Endothelial cell of umbilical vein (primary cell): Measurements from ENCODE around the gene AMFR. TPM values are rescaled to one million over a fixed set of nuclear protein-coding genes. Genes with fewer than 3 reads are reported as not detected.

ENCODE experiments used
- BruUV-seq: library from RNA; stranded (reverse); fragments of 400-500 nt; replicated peaks from 2 replicates; lab custom pipeline; 2021; lab: Mats Ljungman, UMichigan
- CTCF ChIA-PET: fragments of 300-600, 350-600 bp; sonication (Branson Sonifier 250); formaldehyde crosslinking; loops from one replicate; lab custom pipeline; 2021; ENCODE audit warnings: antibody characterized with exemption, inconsistent platforms; lab: Charles Lee
- POLR2A ChIA-PET: fragments of 300-600, 350-600 bp; sonication (Branson Sonifier 250); formaldehyde crosslinking; loops from one replicate; lab custom pipeline; 2021; ENCODE audit warnings: antibody characterized with exemption, inconsistent platforms; lab: Charles Lee
- DNase-seq: peaks from one replicate; pipeline ENCODE4 v3.0.0-alpha.2; 2011; ENCODE audit warnings: low read depth, low spot score
- FAIRE-seq: peaks from 2 replicates; lab custom pipeline; 2011; peaks lifted over from hg19 to GRCh38; lab: Jason Lieb, UNC
- H2AFZ ChIP-seq: 2 replicates; pipeline ENCODE4 v1.6.0; 2012; ENCODE audit warnings: low read depth, low read length, control low read depth, inconsistent platforms
- H3K27ac ChIP-seq: 2 replicates; pipeline ENCODE4 v1.5.1; 2011; ENCODE audit warnings: low read depth, mild to moderate bottlenecking, control low read depth, low read length, moderate library complexity; ENCODE audit not compliant: insufficient read depth
- H3K27me3 ChIP-seq, 2 experiments: 2 replicates each; pipeline versions ENCODE4 v1.6.0 to v1.6.1; 2011; ENCODE audit warnings: low read length in 2 of 2, mixed read lengths in 1 of 2; ENCODE audit not compliant: control insufficient read depth in 2 of 2, insufficient read depth in 2 of 2
- H3K36me3 ChIP-seq, 2 experiments: 2 replicates in 1 of 2; 3 replicates in 1 of 2; pipeline ENCODE4 v1.5.1; 2011; ENCODE audit warnings: low read length in 2 of 2, mild to moderate bottlenecking in 1 of 2, moderate library complexity in 1 of 2; ENCODE audit not compliant: control insufficient read depth in 2 of 2, insufficient read depth in 2 of 2; ENCODE audit errors: extremely low read depth in 1 of 2
- H3K4me1 ChIP-seq: 3 replicates; pipeline ENCODE4 v1.5.1; 2011; ENCODE audit warnings: mild to moderate bottlenecking, low read length; ENCODE audit not compliant: control insufficient read depth, insufficient read depth; ENCODE audit errors: extremely low read depth
- H3K4me2 ChIP-seq: 2 replicates; pipeline ENCODE4 v1.6.1; 2011; ENCODE audit warnings: low read length, control low read depth, mixed read lengths; ENCODE audit not compliant: insufficient read depth
- H3K4me3 ChIP-seq, 3 experiments: fragments of 200-600 bp in 1 of 3; sonication (generic), shearing (Covaris generic) in 1 of 3; replicated peaks in 1 of 3; 2 replicates each; pipeline ENCODE4 v1.5.1; 2011 to 2016; ENCODE audit warnings: control low read depth in 3 of 3, low read length in 3 of 3, mild to moderate bottlenecking in 2 of 3, inconsistent platforms in 1 of 3, low read depth in 1 of 3, moderate library complexity in 1 of 3; ENCODE audit not compliant: insufficient read depth in 1 of 3
- H3K79me2 ChIP-seq: 2 replicates; pipeline ENCODE4 v1.6.0; 2012; ENCODE audit warnings: low read length, inconsistent platforms; ENCODE audit not compliant: control insufficient read depth, insufficient read depth
- H3K9ac ChIP-seq: replicated peaks from 2 replicates; pipeline ENCODE3; 2011; ENCODE audit warnings: low read length, control low read depth; ENCODE audit not compliant: insufficient read depth; ENCODE audit errors: extremely low read depth
- H3K9me1 ChIP-seq: replicated peaks from 3 replicates; pipeline ENCODE4 v1.6.0; 2011; ENCODE audit warnings: mild to moderate bottlenecking, low read length; ENCODE audit not compliant: control insufficient read depth, insufficient read depth; ENCODE audit errors: extremely low read depth
- H3K9me3 ChIP-seq: replicated peaks from 2 replicates; pipeline ENCODE4 v1.5.1; 2012; ENCODE audit warnings: low read length, inconsistent platforms; ENCODE audit not compliant: control insufficient read depth, insufficient read depth
- H4K20me1 ChIP-seq: replicated peaks from 2 replicates; pipeline ENCODE3; 2011; ENCODE audit warnings: mild to moderate bottlenecking, low read length; ENCODE audit not compliant: control insufficient read depth, insufficient read depth; ENCODE audit errors: extremely low read depth
- EZH2 ChIP-seq: IDR thresholded peaks from 2 replicates; pipeline ENCODE4 v1.6.1; 2012; ENCODE audit warnings: borderline replicate concordance, low read depth, mild to moderate bottlenecking, moderate library complexity, low read length, inconsistent platforms; ENCODE audit not compliant: severe bottlenecking
- FOS ChIP-seq: IDR thresholded peaks from 2 replicates; pipeline ENCODE4 v1.6.1; 2011; ENCODE audit warnings: mild to moderate bottlenecking, low read length, moderate library complexity, borderline replicate concordance; ENCODE audit not compliant: insufficient read depth
- GATA2 ChIP-seq: IDR thresholded peaks from 2 replicates; pipeline ENCODE4 v1.7.0; 2011; ENCODE audit warnings: low read depth, mild to moderate bottlenecking, moderate library complexity, mixed read lengths, low read length; ENCODE audit not compliant: insufficient read length, insufficient read depth
- JUN ChIP-seq: IDR thresholded peaks from 2 replicates; pipeline ENCODE4 v1.6.1; 2011; ENCODE audit warnings: borderline replicate concordance, low read depth; ENCODE audit not compliant: insufficient read length, insufficient read depth
- MYC ChIP-seq: IDR thresholded peaks from one replicate; pipeline ENCODE4 v1.6.1; 2011; ENCODE audit warnings: mild to moderate bottlenecking, low read depth, low read length
- POLR2A ChIP-seq: IDR thresholded peaks from 2 replicates; pipeline ENCODE4 v1.6.1; 2012; ENCODE audit warnings: low read depth, mild to moderate bottlenecking, control low read depth, low read length
- POLR2AphosphoS5 ChIP-seq: IDR thresholded peaks from 2 replicates; pipeline ENCODE4 v1.6.1; 2012; ENCODE audit warnings: low read depth, mild to moderate bottlenecking, control low read depth, low read length, moderate library complexity; ENCODE audit not compliant: insufficient read depth
- dilution Hi-C: fragments of 300-500 bp; cut with MboI; formaldehyde crosslinking; loops from one replicate; pipeline ENCODE4 v1.15.0; 2019; ENCODE audit warnings: low sequenced_read_pairs; ENCODE audit not compliant: extremely low pct_ligation_motif_present
- intact Hi-C: fragments of 100-400 bp; cut with micrococcal nuclease; formaldehyde crosslinking; loops from one replicate; pipeline ENCODE4 v1.10.0; 2022
- polyA plus RNA-seq, 4 experiments: library from polyadenylated mRNA; depleted of rRNA in 3 of 4; stranded (reverse) in 3 of 4; unstranded in 1 of 4; fragments of >200 nt; gene quantifications; 2 replicates each; pipeline versions ENCODE4 v1.2.1 to v1.2.3, GENCODE V29; 2011 to 2012; ENCODE audit warnings: missing spikeins in 1 of 4
- total RNA-seq: library from RNA; stranded (reverse); gene quantifications from 2 replicates; pipeline ENCODE4 v1.2.3, GENCODE V29; 2021
- TF ChIP-seq, protein P1 (sequence below): IDR thresholded peaks from 2 replicates; pipeline ENCODE4 v1.6.1; 2011; ENCODE audit not compliant: insufficient read depth, insufficient read length
- TF ChIP-seq, protein P2 (sequence below), 2 donors: IDR thresholded peaks; 1 replicate in 1 of 2; 2 replicates in 1 of 2; pipeline ENCODE4 v1.5.1; 2011; ENCODE audit warnings: low read length in 2 of 2, mild to moderate bottlenecking in 2 of 2, moderate library complexity in 2 of 2, control low read depth in 1 of 2, inconsistent platforms in 1 of 2, low read depth in 1 of 2; ENCODE audit not compliant: insufficient read depth in 1 of 2; ENCODE audit errors: extremely low read depth in 1 of 2

AMFR gene
- total and polyA plus RNA-seq, 2 donors (not counting 3 experiments of a cell fraction or from before 2014, with no cell fraction given): 66.5 to 71.7 TPM

DNA sequence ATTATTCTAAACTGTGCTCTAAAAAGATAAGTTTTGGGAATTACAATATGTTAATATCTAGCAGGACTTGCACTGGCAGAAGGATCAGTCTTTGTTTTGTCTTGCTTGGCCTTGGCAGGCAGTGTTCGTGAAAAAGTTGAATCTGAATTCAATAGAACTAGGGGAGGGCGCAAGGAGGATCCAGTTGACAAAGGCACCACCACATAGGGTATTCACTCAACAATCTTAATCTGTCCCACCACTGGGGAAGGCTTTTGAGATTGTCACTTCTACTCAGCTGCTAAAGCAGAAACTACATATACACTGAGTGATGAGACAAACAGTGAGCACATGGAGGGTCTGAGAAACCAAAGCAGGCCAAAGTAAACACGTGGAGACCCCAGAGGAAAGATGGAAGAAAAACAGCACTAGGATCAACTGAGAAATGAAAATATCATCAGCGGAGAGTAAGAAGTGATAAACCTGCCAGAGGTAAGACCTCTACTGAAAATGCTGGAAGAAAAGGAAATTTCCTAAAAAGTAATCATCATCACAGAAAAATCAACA, 2.4 kb downstream of the AMFR start:
- Histone ChIP-seq H3K27ac (no peak overlapping the region), H3K9me3 (no peaks in the 10 kb centered on the region), H3K36me3 (no peaks in the 10 kb centered on the region), H3K9me1 (no peaks in the 10 kb centered on the region), H3K27me3 (no peaks in the 10 kb centered on the region), H3K9ac (no peak overlapping the region), H3K4me2 (peak overlapping the region; percentile 97), H3K4me1 (peaks cover 13% of the 10 kb centered on the region), H4K20me1 (peaks cover 2% of the 10 kb centered on the region), H2AFZ (no peak overlapping the region), H3K4me3 (no peak overlapping the region), H3K79me2 (peaks cover 63% of the 10 kb centered on the region)
- ChIA-PET CTCF (no interaction called here), POLR2A (no interaction called here)
- BruUV-seq: TSS peak; percentile 37
- DNase-seq: no peak
- intact Hi-C loops (no loop called here), dilution Hi-C loops (no loop called here)
- TF ChIP-seq JUN (no peak), POLR2AphosphoS5 (no peak), FOS (no peak), GATA2 (no peak)
- TF ChIP-seq, protein P1, sequence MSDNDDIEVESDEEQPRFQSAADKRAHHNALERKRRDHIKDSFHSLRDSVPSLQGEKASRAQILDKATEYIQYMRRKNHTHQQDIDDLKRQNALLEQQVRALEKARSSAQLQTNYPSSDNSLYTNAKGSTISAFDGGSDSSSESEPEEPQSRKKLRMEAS: no peak
- no peak for FAIRE-seq

DNA sequence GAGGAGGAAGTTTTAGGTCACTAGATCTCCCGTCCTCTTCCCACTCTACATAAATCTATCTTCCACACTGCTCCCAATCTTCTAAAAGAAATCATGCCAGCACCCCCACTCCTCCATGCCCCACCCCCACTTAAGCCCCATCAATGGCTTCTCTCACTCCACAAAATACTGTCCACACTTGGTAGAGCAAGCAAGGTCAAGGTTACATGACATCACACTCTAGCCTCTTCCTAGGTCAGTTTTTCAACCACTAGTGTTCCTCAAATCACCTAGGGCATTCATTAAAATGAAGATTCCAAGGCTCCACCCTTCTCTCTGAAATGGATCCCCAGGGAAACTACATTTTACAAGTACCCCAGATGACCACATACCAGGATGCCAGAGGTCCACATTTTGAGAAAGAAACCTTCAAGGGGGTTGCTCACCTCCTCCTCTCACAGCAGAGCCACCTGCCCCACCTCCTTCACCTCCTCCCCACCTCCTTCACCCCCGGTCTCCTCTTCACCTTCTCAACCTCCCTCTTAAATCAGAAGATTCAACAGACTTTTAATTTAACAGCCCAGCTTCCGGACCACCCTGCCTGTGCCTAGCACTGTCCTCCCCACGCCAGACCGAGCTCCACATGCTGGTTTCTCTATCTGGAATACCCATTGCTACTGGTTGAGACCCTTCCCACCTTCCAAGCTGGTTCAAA, 3.2 kb downstream of the AMFR start:
- BruUV-seq: no TSS peak
- intact Hi-C loops: no loop called here
- no peak overlapping the region for H2AFZ ChIP-seq
- H3K36me3 ChIP-seq: no peaks in the 10 kb centered on the region
- H3K4me1 ChIP-seq: peaks cover 13% of the 10 kb centered on the region
- H3K9me1 ChIP-seq: no peaks in the 10 kb centered on the region
- H4K20me1 ChIP-seq: peaks cover 2% of the 10 kb centered on the region
- FAIRE-seq (no peak), DNase-seq (no peak)
- peaks cover 71% of the 10 kb centered on the region for H3K79me2 ChIP-seq
- H3K9me3 ChIP-seq: no peaks in the 10 kb centered on the region
- ChIA-PET CTCF (no interaction called here), POLR2A (no interaction called here)
- no peaks in the 10 kb centered on the region for H3K27me3 ChIP-seq
- no peak overlapping the region for H3K9ac ChIP-seq
- H3K4me3 ChIP-seq: no peak overlapping the region
- no peak for TF ChIP-seq JUN
- TF ChIP-seq, protein P2, sequence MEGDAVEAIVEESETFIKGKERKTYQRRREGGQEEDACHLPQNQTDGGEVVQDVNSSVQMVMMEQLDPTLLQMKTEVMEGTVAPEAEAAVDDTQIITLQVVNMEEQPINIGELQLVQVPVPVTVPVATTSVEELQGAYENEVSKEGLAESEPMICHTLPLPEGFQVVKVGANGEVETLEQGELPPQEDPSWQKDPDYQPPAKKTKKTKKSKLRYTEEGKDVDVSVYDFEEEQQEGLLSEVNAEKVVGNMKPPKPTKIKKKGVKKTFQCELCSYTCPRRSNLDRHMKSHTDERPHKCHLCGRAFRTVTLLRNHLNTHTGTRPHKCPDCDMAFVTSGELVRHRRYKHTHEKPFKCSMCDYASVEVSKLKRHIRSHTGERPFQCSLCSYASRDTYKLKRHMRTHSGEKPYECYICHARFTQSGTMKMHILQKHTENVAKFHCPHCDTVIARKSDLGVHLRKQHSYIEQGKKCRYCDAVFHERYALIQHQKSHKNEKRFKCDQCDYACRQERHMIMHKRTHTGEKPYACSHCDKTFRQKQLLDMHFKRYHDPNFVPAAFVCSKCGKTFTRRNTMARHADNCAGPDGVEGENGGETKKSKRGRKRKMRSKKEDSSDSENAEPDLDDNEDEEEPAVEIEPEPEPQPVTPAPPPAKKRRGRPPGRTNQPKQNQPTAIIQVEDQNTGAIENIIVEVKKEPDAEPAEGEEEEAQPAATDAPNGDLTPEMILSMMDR (IDR thresholded peaks at IDR 0.05; ENCODE audit: extremely low read depth in 1 of 2, insufficient read depth in 1 of 2, low read depth in 1 of 2, low read length in 2 of 2): no peak
- TF ChIP-seq GATA2: no peak
- TF ChIP-seq, protein P1: no peak
- TF ChIP-seq POLR2AphosphoS5: no peak
- no peak for TF ChIP-seq POLR2A
- no peak for TF ChIP-seq EZH2
- TF ChIP-seq MYC: no peak
- TF ChIP-seq FOS: no peak
- H3K27ac ChIP-seq: no peak overlapping the region
- H3K4me2 ChIP-seq: no peak overlapping the region
- dilution Hi-C loops: no loop called here
